DMS 273 (cell line): ENCODE data around the gene FKBP4.
"Not testable (repeated sequence)": the region's sequence is repeated elsewhere in the genome, so short reads cannot be mapped to it uniquely, and the experiment has no call there.

ENCODE experiments used
- DNase-seq: peaks from one replicate; lab custom pipeline; 2025; ENCODE audit not compliant: unreplicated experiment; lab: John Stamatoyannopoulos, UW

Gene FKBP4, protein sequence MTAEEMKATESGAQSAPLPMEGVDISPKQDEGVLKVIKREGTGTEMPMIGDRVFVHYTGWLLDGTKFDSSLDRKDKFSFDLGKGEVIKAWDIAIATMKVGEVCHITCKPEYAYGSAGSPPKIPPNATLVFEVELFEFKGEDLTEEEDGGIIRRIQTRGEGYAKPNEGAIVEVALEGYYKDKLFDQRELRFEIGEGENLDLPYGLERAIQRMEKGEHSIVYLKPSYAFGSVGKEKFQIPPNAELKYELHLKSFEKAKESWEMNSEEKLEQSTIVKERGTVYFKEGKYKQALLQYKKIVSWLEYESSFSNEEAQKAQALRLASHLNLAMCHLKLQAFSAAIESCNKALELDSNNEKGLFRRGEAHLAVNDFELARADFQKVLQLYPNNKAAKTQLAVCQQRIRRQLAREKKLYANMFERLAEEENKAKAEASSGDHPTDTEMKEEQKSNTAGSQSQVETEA

DNA sequence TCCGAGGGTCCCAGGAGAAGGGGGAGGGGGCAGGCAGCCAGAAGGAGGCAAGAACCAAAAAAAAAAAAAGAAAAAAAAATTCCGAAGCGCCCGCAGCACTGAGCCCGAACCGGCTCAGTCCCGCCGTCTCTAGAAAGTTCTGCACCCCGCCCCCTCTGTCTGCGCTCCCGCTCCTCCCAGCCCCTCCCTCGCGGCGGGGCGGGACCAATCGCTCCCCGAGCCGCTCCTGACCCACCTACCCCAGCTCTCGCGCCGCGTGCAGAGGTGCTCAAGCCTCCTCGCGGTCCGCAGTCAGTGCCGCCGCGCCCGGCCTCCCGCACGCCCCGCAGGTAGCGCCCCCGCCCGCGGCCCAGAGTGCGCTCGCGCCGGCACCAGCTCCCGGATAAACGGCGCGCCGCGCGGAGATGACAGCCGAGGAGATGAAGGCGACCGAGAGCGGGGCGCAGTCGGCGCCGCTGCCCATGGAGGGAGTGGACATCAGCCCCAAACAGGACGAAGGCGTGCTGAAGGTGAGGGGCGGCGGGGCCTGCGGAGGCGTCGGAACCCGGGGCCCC, at the start of gene FKBP4:
FKBP4 (plus strand) TSS at position 235 of the 554 bp plus-strand sequence; CDS start at position 405, 170 bp downstream.
- peak; percentile 88 for DNase-seq

- DNase-seq: no peak
Observed at GRCh38 chr12:2745655-2746054, 49.1 kb upstream of the FKBP4 start.

GRCh38 chr12:2749580-2749979, 45.2 kb upstream of the FKBP4 start:
- no peak for DNase-seq

DNA sequence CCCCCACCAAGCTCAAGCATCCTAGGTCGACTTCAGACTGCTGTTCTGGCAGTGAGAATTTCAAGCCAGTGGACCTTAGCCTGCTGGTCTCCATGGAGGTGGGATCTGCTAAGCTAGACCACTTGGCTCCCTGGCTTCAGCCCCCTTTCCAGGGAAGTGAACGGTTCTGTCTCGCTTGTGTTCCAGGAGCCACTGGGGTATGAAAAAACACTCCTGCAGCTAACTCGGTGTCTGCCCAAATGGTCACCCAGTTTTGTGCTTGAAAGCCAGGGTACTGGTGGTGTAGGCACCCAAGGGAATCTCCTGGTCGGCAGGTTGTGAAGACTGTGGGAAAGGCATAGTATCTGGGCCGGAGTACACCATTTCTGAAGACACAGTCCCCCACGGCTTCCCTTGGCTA, 44.6 kb upstream of the FKBP4 start:
- DNase-seq: no peak

GRCh38 chr12:2751230-2751629, 43.5 kb upstream of the FKBP4 start:
- no peak for DNase-seq

DNA sequence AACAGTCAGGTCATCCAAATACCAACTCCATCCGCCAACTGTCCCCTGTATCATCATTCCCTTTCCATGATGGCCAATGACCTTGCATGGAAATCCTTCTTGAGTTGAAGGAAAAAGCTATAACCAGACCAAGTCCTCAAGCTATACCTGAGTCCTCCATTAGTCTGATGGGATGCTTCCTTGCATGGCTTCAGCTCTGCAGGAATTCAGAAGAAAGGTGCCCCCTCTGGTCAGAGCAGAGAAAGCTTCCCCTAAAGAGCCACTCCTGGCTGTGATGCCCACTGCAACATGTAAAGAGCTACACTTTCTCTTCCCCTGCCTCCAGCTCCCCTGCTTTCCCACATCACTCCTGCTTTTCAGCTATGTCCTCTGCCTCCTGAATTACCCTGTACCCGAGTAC, 43.1 kb upstream of the FKBP4 start:
- DNase-seq: peak; percentile 14

DNA sequence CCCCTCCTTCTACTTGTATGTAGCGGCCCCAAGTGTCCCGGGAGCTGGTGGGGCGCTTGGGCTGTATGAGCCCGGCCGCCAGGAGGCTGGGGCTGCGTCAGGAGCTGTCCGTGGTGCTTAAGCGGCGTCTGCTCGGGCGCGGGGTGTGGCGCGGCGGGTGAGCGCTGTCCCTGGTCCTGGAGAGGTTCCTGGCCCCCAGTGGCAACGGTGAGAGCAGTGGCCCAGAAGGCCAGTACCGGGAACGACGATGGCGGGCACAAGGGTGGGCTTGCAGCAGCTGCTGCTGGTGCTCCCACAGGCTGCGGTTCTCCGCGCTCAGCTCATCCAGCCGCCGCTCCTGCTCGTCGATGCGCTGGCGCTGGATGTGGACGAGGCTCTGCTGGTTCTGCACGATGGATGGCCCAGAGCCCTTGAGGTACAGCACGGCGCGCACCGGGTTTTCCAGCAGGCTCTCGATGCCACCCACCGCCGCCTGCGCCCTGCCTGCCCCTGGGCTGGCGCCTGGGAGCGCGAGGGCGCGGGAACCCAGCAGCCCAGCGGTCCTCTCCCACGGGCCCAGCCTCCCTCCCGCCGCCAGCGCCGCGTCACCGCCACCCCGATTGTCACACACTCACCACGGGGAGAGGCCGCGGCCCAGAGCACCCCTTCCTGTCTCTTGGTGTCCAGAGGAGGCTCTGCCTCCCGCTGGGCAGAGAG, 41.9 kb upstream of the FKBP4 start:
- DNase-seq: no peak

GRCh38 chr12:2753536-2753935, 41.2 kb upstream of the FKBP4 start:
- no peak for DNase-seq

- DNase-seq: no peak
Observed at GRCh38 chr12:2754208-2754607, 40.6 kb upstream of the FKBP4 start.

- DNase-seq: no peak
Observed at GRCh38 chr12:2756756-2757155, 38.0 kb upstream of the FKBP4 start.

- DNase-seq: no peak
Observed at GRCh38 chr12:2759733-2760132, 35.0 kb upstream of the FKBP4 start.

GRCh38 chr12:2764398-2764797, 30.4 kb upstream of the FKBP4 start:
- no peak for DNase-seq

- DNase-seq: no peak
Observed at GRCh38 chr12:2765052-2765451, 29.7 kb upstream of the FKBP4 start.

DNA sequence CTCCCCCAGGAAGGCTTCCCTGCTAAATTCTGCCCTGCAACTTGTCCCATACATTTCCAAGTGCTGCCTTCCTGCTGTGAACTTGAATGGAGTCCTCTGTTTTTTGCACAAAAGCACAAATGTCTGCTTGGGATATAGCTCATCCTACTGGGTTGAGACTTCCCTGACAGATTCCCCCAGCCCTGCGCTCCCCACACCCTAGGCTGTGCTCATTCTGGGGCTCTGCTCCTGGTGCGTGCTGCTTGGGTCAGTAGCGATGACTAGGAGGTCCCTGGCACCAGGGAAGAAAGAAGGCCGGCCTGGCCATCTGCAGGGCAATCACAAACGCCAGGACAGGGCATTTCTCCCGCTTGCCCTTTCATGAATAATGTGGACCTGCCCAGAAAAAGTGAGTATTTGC, 29.2 kb upstream of the FKBP4 start:
- no peak for DNase-seq

- DNase-seq: no peak
Observed at GRCh38 chr12:2768224-2768961, 26.4 kb upstream of the FKBP4 start.

DNA sequence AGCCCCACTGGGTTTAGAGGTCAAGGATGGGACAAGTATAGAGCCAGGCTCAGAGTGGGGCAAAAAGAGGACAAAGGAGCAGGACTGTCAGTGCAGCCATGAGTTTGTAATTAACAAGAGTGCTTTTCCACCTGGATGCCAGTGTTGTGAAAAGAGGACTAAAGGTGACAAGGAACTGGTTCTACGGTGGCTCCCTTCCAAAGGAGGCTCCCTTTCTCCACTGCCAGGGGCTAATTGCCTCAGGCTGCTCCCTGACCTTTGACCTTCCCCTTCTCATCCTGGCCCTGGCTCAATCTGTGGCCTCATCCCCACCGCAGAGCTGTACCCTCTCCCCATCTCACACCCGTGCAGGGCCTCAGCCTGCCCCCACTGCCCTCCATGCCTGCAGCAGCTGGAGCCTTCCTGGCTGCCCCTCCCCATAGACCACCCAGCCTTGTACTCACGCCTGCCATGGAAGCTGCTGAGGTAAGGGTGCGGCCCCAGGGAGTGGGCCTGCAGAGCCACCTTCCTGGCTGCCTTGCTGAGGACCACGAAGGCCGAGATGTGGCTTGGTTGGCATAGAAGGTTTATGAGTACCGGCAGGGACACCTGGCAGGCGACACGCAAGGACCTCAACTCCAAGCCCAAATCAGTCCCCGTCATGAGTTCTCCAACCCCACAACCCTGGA, 24.8 kb upstream of the FKBP4 start:
- DNase-seq: no peak

DNA sequence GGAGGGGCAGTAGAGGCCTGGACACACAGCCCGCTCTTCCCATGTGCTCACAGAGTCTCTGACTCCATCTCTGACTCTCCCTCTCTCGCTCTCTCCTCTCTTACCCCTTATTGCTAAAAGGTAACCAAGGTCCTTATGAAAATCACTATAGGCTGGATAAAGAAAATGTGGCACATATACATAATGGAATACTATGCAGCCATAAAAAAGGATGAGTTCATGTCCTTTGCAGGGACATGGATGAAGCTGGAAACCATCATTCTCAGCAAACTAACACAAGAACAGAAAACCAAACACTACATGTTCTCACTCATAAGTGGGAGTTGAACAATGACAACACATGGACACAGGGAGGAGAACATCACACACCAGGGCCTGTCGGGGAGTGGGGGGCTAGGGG, 24.2 kb upstream of the FKBP4 start:
- DNase-seq: not testable (repeated sequence)

GRCh38 chr12:2772370-2772769, 22.4 kb upstream of the FKBP4 start:
- DNase-seq: no peak

DNA sequence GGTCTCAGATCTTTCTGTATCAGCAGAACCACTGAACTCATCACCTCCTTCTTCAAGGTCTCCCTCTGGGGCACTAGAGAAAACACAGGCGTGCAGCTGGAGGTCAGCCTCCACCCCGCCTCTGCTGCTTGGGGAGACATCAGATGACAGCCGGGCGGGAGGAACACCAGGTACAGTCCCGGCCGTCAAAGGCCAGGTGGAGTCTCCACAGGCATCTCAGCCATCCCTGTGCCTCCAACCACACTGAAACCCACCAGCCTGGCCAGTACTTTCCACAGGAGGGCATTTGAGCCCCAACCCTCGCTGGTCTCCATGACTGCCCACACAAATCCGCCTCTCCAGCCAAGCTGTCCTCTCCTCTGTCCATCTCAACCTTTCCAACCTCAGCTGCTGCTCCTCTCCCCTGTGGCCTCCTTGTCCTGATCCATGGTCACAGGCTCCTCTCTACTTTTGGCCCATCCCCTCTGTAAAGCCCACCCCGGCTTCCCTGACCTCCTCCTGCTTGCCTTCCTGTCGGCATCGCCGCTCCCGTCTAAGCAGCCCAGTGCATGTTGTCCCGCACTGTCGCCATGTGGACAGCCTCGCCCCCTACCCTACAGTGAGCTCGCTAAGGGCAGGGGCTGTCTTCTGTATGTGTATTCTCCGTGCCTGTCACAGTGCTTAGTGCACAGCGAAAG, 21.4 kb upstream of the FKBP4 start:
- DNase-seq: no peak

DNA sequence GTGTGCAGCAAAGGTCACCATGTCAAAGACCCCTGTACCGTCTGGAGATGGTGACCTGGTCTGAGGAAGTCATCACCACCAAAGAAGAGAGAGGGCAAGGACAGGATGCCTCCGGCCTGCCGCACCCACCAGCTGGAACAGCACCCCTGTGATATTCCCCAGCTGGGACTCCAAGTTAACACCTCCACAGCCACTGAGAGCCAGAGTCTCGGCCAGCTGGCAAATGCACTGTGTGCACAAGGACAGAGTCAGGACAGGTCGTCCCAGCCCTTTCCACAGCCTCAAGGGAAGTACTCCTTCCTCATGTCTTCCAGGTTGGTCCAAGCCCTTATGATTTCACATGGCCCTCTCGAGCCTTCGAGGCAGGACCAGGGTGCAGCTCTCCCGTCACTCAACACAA, 19.3 kb upstream of the FKBP4 start:
- no peak for DNase-seq
